Measurements from ENCODE around the gene MORN3.

- TF ChIP-seq CTCF (IDR thresholded peaks at IDR 0.05) = no peak
- peak in 1 of 2 donors; percentile 49 for TF ChIP-seq POLR2A (IDR thresholded peaks at IDR 0.05)
Observed at GRCh38 chr12:121626087-121626852, 43.2 kb downstream of the MORN3 start, which contains the start of gene ORAI1.
